IPS-18c (cell line): ENCODE measurements around the gene SLC25A53.

ENCODE experiments used
- H3K4me3 ChIP-seq: 2 replicates; pipeline ENCODE4 v1.7.0; 2013; ENCODE audit warnings: low read depth, mild to moderate bottlenecking, low read length, moderate library complexity; ENCODE audit not compliant: insufficient read depth
- H3K9me3 ChIP-seq: one replicate; pipeline ENCODE4 v1.6.1; 2013; ENCODE audit warnings: mild to moderate bottlenecking, low read length, moderate library complexity; ENCODE audit not compliant: control insufficient read depth, insufficient read depth

The SLC25A53 gene, protein sequence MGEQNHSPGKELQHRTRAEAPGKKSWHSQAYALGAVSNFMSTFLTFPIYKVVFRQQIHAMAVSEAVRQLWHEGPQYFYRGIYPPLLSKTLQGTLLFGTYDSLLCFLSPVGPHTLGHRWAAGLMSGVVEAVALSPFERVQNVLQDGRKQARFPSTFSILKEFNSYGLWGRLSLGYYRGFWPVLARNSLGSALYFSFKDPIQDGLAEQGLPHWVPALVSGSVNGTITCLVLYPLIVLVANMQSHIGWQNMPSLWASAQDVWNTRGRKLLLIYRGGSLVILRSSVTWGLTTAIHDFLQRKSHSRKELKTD

DNA sequence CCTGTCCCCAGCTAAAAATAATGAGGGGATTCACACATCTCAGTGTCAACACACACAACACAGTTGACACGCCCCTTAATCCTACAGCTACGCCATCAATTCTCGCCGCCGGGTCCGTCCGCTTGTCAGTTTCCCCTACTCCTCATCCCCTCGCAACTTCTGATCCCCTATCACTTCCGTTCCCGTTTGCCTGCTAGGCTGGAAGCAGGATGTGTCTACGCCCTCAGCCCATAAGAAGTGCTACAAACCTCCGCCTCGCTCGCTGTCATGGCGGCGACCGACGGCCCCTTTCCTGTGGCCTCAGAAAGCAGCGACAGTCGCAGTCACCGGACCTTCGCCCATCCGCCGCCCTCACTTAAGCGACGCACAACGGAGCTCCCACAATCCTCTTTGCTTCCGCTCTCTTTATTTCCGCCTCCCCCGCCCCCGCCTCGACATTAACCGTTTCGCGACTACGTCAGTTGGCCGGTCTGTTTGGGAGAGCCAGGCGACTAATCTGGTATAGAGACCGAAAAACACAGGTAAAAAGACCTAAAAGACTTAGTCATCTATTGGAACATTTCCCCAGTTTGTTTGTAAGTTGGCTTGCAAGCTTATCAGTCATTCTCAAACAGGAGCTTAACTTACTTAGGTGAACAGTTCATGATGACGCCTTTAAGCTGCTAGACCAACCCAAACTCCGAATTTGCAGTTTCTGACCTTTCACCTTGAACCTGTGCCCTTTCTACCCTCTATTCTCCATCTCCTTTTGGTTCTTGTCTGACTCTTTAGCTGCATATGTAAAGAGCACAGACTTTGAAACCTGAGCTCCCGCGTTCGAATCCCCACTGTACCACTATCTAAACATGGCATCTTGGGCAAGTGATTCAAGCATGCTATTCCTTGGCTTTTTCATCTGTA lies at the start of gene SLC25A53:
TSS of gene SLC25A53 (minus strand) at position 380 of the 900 bp plus-strand sequence. CDS start 51,752 bp downstream, outside the sequence.
- Histone ChIP-seq H3K9me3 (no peaks in the 10 kb centered on the region), H3K4me3 (peak within 1 kb of the TSS; percentile 49)

DNA sequence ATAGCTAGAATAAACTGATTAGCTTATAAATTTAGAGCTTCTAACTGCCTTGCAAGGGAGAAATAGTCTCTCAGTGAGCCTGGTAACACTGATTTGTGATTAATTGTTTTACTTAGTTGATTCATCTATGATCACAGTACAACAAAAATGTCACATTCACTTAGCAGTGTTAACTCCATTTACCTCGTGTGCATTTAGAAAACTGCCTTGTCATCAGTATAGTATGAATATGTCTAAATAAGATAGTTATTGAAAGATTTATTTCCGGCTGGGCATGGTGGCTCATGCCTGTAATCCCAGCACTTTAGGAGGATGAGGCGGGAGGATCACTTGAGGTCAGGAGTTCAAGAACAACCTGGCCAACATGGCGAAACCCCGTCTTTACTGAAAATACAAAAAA lies 48.7 kb upstream of the SLC25A53 start:
- H3K9me3 ChIP-seq = no peaks in the 10 kb centered on the region
- H3K4me3 ChIP-seq = no peak overlapping the region

DNA sequence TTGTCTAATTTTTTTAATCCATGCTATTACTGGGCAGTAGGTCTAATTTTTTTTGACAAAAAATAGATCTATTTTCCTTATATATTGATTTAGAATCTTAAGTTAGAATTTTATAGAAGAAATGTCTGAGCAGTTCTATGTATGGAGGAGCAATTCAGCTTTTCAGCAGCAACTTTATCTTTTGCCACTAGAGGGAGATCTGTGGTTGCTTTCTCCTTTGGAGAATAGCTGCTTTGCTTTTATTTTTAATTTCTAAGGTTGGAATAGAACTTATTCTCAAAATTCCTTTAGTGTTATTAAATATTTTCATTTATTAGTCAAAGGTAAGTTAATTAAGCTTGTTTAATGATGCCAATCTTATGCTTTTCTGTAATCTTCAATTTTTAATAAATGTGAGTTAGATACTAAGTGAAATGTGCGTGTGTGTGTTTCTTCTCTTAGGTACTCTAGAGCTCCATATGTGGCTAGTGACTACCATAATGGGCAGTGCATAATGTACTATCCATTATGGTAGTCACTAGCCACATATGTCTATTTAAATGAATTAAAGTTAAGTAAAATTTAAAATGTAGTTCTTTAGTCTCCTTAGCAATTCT lies 38.8 kb upstream of the SLC25A53 start:
- Histone ChIP-seq H3K4me3 (no peak overlapping the region), H3K9me3 (no peaks in the 10 kb centered on the region)

DNA sequence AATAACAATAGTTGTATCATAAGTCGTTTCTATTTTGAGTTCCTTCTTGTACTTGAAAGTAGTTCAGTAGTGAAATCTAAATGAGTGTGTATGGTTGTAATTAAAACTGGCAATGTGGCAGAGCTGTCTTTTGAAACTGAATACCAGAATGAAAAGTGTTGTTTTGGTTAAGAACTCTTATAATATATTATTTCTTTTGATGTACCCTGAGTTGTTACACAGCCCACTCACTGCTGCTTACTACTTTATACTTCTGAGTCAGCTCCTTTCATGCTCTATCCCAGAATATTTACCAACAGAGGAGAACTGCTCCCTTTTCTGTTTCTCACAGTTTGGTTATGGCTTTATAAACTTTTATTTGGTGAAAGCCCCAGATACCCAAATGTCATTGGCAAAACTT lies 38.2 kb upstream of the SLC25A53 start:
- Histone ChIP-seq H3K9me3 (no peaks in the 10 kb centered on the region), H3K4me3 (no peak overlapping the region)

DNA sequence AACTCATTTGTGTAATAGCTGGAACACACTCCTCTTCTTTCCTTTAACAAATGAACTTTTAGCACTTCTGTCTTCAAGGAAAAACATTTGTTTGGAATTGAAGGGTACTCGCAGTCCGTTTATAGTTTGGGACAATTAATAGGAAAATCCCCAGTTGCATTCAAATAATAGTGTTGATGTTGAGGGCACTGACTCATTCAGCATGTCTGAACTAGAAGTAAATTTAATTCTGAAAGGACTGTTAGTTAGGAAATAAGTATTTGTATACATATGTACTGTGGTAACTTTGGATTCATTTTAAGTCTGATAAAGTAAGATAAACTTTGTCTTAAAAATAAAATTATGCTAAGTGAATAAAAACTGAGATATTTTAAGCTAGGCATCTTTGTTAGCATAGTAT lies 36.7 kb upstream of the SLC25A53 start:
- Histone ChIP-seq H3K4me3 (no peak overlapping the region), H3K9me3 (no peaks in the 10 kb centered on the region)

DNA sequence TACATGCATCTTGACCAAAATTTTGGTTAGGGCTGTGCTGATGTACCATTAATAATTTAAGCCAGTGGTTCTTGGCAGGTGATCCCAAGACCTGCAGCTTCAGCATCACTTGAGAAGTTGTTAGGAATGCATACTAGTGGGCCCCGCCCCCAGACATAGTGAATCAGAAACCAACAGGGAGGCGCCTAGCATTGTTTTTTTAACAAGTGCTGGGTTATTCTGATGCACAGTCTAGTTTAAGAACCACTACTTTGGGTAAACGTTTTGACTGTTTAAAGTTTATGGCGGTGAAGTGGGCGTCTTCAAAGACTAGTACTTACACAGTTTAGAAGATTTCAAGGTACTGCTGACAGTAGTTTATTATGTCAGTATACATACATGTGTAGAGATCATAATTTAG lies 33.0 kb upstream of the SLC25A53 start:
- no peak overlapping the region for H3K4me3 ChIP-seq
- no peaks in the 10 kb centered on the region for H3K9me3 ChIP-seq

DNA sequence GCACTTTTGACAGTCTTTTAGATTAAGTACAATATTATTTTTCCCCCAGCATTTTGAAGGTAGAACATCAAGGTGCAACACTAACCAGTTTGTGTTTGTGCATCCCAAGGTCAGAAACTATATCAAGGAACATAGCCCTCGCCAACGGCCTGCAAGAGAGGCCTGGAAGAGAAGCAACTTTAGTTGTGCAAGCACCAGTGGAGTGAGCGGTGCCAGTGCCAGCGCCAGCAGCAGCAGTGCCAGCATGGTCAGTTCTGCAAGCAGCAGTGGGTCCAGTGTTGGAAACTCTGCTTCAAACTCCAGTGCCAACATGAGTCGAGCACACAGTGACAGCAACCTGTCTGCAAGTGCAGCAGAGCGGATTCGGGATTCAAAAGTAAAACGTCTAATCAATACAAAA lies 31.1 kb upstream of the SLC25A53 start:
- H3K9me3 ChIP-seq = no peaks in the 10 kb centered on the region
- H3K4me3 ChIP-seq = no peak overlapping the region

DNA sequence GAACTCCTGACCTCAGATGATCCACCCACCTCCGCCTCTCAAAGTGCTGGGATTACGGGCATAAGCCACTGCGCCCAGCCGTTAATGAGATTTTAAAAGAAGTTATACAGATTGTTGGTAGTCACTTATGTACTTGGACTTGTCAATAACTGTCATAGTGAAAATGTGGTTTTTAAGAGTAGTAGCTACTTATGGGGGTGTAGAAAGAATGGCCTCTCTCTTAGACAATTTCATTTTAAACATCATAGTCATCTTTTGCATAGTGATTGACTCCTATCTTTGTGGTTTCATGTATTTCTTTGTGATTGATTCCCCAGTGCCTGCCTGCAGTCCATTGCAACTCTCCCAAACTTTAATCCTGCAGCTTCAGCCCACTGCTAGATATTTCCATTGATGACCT lies 26.9 kb upstream of the SLC25A53 start:
- Histone ChIP-seq H3K9me3 (no peaks in the 10 kb centered on the region), H3K4me3 (no peak overlapping the region)

DNA sequence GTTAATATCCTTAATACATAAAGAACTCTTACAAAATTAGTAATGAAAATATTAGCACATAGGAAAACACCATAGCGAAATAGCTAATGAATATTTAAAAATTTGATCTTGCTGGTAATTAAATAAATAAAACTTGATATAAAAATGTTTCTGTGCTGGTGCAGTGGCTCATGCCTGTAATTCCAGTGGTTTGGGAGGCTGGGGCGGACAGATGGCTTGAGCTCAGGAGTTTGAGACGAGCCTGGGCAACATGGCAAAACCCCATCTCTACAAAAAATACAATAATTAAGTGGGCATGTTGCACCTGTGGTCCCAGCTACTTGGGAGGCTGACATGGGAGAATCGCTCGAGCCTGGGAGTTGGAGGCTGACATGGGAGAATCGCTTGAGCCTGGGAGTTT lies 17.0 kb upstream of the SLC25A53 start:
- H3K4me3 ChIP-seq = no peak overlapping the region

DNA sequence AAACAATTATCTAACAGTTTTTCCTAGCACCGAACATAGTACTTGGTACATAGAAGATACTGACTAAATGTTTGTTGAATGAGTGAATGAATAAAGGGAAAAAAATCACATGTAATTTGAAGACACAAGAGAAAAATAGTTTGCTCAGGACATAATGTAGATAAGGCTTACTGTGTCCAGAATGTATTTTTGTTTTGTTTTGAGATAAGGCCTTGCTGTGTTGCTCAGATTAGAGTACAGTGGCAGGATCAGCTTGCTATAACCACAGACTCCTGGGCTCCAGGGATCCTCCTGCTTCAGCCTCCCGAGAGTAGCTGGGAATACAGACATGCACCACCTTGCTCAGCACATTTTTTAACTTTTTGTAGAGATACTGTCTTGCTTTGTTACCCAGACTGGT lies 16.0 kb upstream of the SLC25A53 start:
- Histone ChIP-seq H3K9me3 (no peaks in the 10 kb centered on the region), H3K4me3 (no peak overlapping the region)

More for the DNA sequence above, 17.0 kb upstream of the SLC25A53 start:
- H3K9me3 ChIP-seq = no peaks in the 10 kb centered on the region

DNA sequence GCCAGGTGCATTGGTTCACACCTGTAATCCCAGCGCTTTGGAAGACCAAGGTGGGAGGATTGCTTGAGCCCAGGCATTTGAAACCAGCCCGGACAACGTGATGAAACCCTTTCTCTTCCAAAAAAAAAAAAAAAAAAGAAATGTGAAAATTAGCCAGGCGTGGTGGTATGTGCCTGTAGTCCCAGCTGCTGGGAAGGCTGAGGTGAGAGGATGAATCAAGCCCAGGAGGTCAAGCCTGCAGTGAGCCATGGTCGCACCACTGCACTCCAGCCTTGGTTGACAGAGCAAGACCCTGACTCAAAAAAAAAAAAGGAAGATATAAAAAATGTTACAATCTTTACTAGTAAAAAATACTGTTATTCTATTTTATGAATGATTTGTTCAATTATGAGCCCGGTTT lies 15.3 kb upstream of the SLC25A53 start:
- Histone ChIP-seq H3K9me3 (no peaks in the 10 kb centered on the region), H3K4me3 (no peak overlapping the region)

DNA sequence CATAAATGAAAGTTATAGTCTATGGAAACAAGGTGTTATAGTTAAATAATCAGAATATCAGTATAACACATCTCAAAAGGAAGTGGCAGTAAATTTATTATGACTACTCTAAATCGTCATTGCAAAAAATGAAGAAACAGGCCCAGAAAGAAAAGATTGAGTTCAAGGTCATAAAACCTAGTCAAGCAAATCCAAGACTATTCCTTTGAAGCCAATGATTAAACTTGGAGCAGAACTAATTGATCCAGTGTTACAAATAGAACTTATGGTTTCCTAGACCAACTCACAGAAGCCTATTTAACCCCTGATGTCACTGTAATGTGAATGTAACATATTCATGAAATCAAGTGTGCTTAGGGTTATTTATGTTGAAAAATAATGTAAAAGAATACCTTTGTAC lies 11.3 kb upstream of the SLC25A53 start:
- Histone ChIP-seq H3K9me3 (peaks cover 3% of the 10 kb centered on the region), H3K4me3 (no peak overlapping the region)

DNA sequence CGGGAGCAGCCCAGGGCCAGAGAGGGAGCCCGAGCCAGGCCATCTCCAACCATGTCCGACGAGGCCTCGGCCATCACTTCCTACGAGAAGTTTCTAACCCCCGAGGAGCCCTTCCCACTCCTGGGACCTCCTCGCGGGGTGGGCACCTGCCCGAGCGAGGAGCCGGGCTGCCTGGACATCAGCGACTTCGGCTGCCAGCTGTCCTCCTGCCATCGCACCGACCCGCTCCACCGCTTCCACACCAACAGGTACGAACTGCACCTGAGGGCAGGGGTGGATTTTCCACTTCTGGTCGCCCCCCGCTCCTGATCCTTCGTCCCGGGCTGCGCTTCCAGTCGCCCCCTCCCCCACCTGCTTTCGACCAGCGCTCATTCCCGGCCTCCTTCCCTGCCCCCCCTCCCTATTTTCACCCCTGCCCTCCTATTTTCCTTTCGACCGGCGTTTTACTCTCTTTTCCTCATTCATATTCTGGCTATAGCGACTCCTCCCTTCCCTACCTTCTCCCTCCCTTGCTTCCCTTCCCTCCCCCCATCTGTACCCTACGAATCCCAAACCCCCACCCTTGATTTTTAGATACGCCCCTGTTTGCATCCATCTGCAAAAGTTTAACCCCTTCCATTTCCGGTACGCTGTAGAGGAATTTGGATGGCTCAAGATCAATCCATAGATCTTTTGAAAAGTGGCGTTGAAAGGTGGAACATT lies 10.1 kb upstream of the SLC25A53 start:
- Histone ChIP-seq H3K9me3 (peaks cover 3% of the 10 kb centered on the region), H3K4me3 (peak overlapping the region; percentile 93)

DNA sequence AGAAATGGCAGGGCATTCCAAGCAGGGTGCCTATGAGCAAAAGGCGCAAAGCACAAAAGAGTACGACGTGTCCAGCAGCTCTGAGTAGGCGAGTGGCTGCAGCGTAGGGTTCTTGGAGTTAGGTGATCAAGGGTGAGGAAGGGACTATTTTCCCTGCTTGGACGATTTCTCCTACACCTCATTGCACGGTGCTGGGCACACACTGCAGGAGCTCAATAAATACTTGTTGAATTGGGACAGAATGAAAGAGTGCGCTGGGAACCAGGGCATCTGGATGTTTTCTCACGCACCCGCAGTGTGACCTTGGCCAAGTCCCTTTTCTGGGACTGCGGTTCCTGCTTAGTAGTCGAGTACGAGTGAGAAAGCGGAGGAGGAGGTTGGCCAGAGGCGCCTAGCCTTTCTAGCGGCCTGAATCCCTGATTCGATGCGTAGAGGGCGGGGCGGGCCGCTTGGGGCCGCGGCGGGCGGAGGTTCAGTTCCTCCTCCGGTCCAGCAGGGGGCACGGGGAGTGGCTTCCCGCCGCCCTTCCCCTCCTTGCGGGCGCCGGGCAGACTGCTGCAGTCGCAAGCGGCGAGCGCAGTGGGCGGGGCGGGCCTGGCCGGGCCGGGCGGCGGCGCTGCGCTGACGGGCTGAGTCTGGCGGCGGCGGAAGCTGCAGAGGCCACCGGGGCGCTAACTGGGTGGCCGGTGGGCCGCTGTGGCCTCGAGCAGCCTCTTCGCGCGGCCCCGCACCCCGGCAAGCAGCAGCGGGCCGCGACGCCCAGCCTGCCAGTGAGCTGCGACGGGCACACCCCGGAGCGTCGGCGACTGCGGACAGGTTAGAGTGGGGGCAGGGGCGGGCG lies 9.3 kb upstream of the SLC25A53 start, which contains the start of gene FAM199X:
TSS of gene FAM199X (plus strand) at position 560 of the 841 bp plus-strand sequence. CDS start 333 bp downstream, outside the sequence.
- Histone ChIP-seq H3K4me3 (peak within 1 kb of the TSS; percentile 93), H3K9me3 (peaks cover 3% of the 10 kb centered on the region)

DNA sequence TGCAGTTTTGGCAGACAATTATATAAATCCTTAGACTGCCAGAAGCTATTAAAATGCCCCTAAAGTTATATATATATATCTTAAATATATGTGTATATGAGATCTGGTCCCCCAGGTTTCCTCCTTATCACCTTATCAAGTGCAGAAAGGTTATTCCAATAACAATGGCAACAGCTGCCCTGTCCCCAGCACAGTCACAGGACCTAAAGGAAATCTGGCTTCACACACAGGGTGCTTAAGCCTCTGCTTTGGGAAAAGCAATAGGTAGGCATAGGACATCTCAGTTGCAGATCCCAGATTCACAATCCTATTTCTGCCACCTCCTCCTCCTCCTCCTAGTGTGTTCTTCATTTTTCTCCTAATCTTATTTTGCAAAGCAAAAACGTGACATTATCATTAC lies 5.8 kb downstream of the SLC25A53 start:
- Histone ChIP-seq H3K9me3 (no peaks in the 10 kb centered on the region), H3K4me3 (no peak overlapping the region)

DNA sequence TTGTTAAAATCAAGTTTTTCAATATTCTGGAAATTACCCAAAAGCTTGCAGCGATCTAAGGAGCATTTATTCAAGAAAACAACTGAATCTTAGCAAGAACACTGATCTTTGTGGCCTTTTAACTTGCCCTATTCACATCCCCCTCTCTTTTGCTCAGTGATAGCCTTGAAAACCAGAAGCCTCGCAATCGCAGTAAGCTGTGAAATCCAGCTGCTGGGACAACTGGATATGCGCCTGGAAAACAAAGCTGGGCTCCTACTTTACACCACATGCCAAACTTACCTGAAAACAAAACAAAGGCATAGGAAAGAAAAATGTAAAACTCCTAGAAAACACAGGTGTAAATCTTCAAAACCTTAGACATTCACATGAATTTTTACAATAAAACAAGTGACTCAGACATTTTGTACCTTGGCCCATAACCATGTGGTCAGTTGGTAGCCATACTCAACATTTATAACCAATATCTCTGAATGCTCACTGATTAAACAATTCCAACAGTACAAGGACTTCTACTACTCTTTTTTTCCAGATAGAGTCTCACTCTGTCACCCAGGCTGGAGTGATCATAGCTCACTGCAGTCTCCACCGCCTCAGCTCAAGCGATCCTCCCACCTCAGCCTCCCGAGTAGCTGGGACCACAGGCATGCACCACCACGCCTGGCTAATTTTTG lies 15.6 kb downstream of the SLC25A53 start:
- H3K9me3 ChIP-seq = no peaks in the 10 kb centered on the region
- no peak overlapping the region for H3K4me3 ChIP-seq
